A549 (cell line): ENCODE measurements around the gene SLC45A3. TPM values are rescaled to one million over a fixed set of nuclear protein-coding genes. Genes with fewer than 3 reads are reported as not detected.

ENCODE experiments used
- ATAC-seq, 2 experiments: fragments of 200-7000 bp in 1 of 2; fragments of >200 bp in 1 of 2; cut with Nextera tagmentation in 1 of 2; cut with Tn5 transposase in 1 of 2; 3 replicates each; pipeline versions ENCODE4 v1.8.0 to v1.9.1; 2018 to 2020; ENCODE audit warnings: mild to moderate bottlenecking in 1 of 2, moderate library complexity in 1 of 2
- CTCF ChIA-PET: fragments of 300-600 bp; sonication (Branson Sonifier 250); formaldehyde crosslinking; extraction: SDS; loops from one replicate; lab custom pipeline; 2021; ENCODE audit warnings: antibody characterized with exemption, inconsistent platforms; lab: Yijun Ruan, JAX
- POLR2A ChIA-PET: fragments of 350-600 bp; formaldehyde crosslinking; extraction: SDS; loops from one replicate; lab custom pipeline; 2021; ENCODE audit warnings: antibody characterized with exemption, inconsistent platforms; lab: Yijun Ruan, JAX
- DNase-seq, 2 experiments: peaks; one replicate each; pipeline versions ENCODE4 v3.0.0 to v3.0.0-alpha.2; 2011 to 2016; ENCODE audit warnings: low read depth in 1 of 2, low spot score in 1 of 2
- FAIRE-seq: peaks from 2 replicates; lab custom pipeline; 2011; peaks lifted over from hg19 to GRCh38; lab: Jason Lieb, UNC
- H3K27ac ChIP-seq, 2 experiments: fragments of >200 bp; sonication (Bioruptor Twin); formaldehyde crosslinking; 3 replicates each; pipeline ENCODE4 v1.5.1; 2016 to 2017
- H3K4me1 ChIP-seq: fragments of >200 bp; sonication (Bioruptor Twin); formaldehyde crosslinking; 3 replicates; pipeline ENCODE4 v1.6.1; 2016
- H3K4me2 ChIP-seq: fragments of >200 bp; sonication (Bioruptor Twin); formaldehyde crosslinking; 3 replicates; pipeline ENCODE4 v1.6.1; 2016
- H3K4me3 ChIP-seq: fragments of >200 bp; sonication (Bioruptor Twin); formaldehyde crosslinking; 3 replicates; pipeline ENCODE4 v1.5.1; 2016
- H3K9me3 ChIP-seq: fragments of >200 bp; sonication (Bioruptor Twin); formaldehyde crosslinking; 3 replicates; pipeline ENCODE4 v1.6.1; 2016
- BCL3 ChIP-seq: fragments of >200 bp; sonication (Bioruptor Twin); formaldehyde crosslinking; IDR thresholded peaks from 3 replicates; pipeline ENCODE4 v1.6.1; 2016
- CBX8 ChIP-seq: fragments of 200-600 bp; sonication (generic); IDR thresholded peaks from 2 replicates; pipeline ENCODE4 v1.6.1; 2016
- CEBPB ChIP-seq, 2 experiments: fragments of >200 bp in 1 of 2; sonication (Bioruptor Twin) in 1 of 2; formaldehyde crosslinking in 1 of 2; IDR thresholded peaks; 2 replicates each; pipeline ENCODE4 v1.6.1; 2012 to 2016
- CTCF ChIP-seq: fragments of >200 bp; sonication (Bioruptor Twin); formaldehyde crosslinking; IDR thresholded peaks from 3 replicates; pipeline ENCODE4 v1.5.1; 2016
- EHF ChIP-seq: fragments of 250-450 bp; sonication (Bioruptor Pico); IDR thresholded peaks from 2 replicates; pipeline ENCODE4 v1.5.0; 2020; ENCODE audit warnings: mild to moderate bottlenecking
- ESRRA ChIP-seq: fragments of 150-350 bp; IDR thresholded peaks from 2 replicates; pipeline ENCODE4 v1.6.1; 2014; ENCODE audit warnings: mild to moderate bottlenecking, low read length, borderline replicate concordance
- FOSL2 ChIP-seq, 2 experiments: fragments of 450-650 bp in 1 of 2; fragments of >200 bp in 1 of 2; sonication (Bioruptor Twin) in 1 of 2; formaldehyde crosslinking; IDR thresholded peaks; 2 replicates each; pipeline versions ENCODE4 v1.5.0 to v1.6.1; 2016 to 2020; ENCODE audit warnings: mild to moderate bottlenecking in 1 of 2, moderate library complexity in 1 of 2
- FOXS1 ChIP-seq: fragments of 250-450 bp; sonication (Bioruptor Pico); IDR thresholded peaks from 2 replicates; pipeline ENCODE4 v1.5.0; 2020; ENCODE audit warnings: mild to moderate bottlenecking, moderate library complexity
- GATA3 ChIP-seq: IDR thresholded peaks from 2 replicates; pipeline ENCODE4 v1.6.1; 2012; ENCODE audit warnings: borderline replicate concordance
- HOXA7 ChIP-seq: fragments of 250-450 bp; sonication (Bioruptor Pico); IDR thresholded peaks from 2 replicates; pipeline ENCODE4 v1.5.0; 2020; ENCODE audit warnings: mild to moderate bottlenecking, moderate library complexity
- HOXB13 ChIP-seq: fragments of 250-450 bp; sonication (Bioruptor Pico); IDR thresholded peaks from 2 replicates; pipeline ENCODE4 v1.5.0; 2020; ENCODE audit warnings: low read depth, mild to moderate bottlenecking, moderate library complexity
- HOXB5 ChIP-seq: fragments of 250-450 bp; sonication (Bioruptor Pico); IDR thresholded peaks from 2 replicates; pipeline ENCODE4 v1.5.0; 2020; ENCODE audit warnings: mild to moderate bottlenecking, moderate library complexity
- KDM5A ChIP-seq: fragments of 200-600 bp; sonication (generic); IDR thresholded peaks from 2 replicates; pipeline ENCODE4 v1.6.1; 2016; ENCODE audit warnings: antibody characterized with exemption, mild to moderate bottlenecking
- MAX ChIP-seq: IDR thresholded peaks from 2 replicates; pipeline ENCODE4 v1.6.1; 2012
- MYC ChIP-seq: IDR thresholded peaks from 2 replicates; pipeline ENCODE4 v1.6.1; 2012; ENCODE audit warnings: mild to moderate bottlenecking, inconsistent platforms, low read length, improper control_type of control experiment, borderline replicate concordance
- NFE2L2 ChIP-seq: fragments of 150-350 bp; conservative IDR thresholded peaks from 2 replicates; pipeline ENCODE4 v1.6.1; 2014; ENCODE audit warnings: low read length
- NR3C1 ChIP-seq: fragments of >200 bp; sonication (Bioruptor Twin); formaldehyde crosslinking; IDR thresholded peaks from 3 replicates; pipeline ENCODE4 v1.6.1; 2017
- PBX3 ChIP-seq: IDR thresholded peaks from 2 replicates; pipeline ENCODE4 v1.6.1; 2012
- PHF8 ChIP-seq: fragments of 200-600 bp; sonication (generic); IDR thresholded peaks from 2 replicates; pipeline ENCODE4 v1.6.1; 2016; ENCODE audit warnings: low read depth, mild to moderate bottlenecking, antibody characterized with exemption, moderate library complexity, borderline replicate concordance
- POLR2A ChIP-seq: IDR thresholded peaks from 2 replicates; pipeline ENCODE4 v1.6.1; 2012; ENCODE audit warnings: mild to moderate bottlenecking, low read length
- RCOR1 ChIP-seq: fragments of 150-350 bp; IDR thresholded peaks from 2 replicates; pipeline ENCODE4 v1.6.1; 2014; ENCODE audit warnings: antibody characterized with exemption, low read length, low read depth
- SMC3 ChIP-seq: fragments of >200 bp; sonication (Bioruptor Twin); formaldehyde crosslinking; IDR thresholded peaks from 3 replicates; pipeline ENCODE4 v1.6.1; 2018; ENCODE audit warnings: inconsistent platforms
- SREBF2 ChIP-seq: fragments of 450-650 bp; IDR thresholded peaks from 2 replicates; pipeline ENCODE4 v1.6.1; 2014; ENCODE audit warnings: mild to moderate bottlenecking, moderate library complexity
- ZFP36 ChIP-seq: fragments of 450-650 bp; IDR thresholded peaks from 2 replicates; pipeline ENCODE4 v1.6.1; 2014; ENCODE audit warnings: borderline replicate concordance; ENCODE audit not compliant: partially characterized antibody
- ZSCAN20 ChIP-seq: fragments of 250-450 bp; sonication (Bioruptor Pico); IDR thresholded peaks from 2 replicates; pipeline ENCODE4 v1.8.0; 2022; ENCODE audit warnings: mild to moderate bottlenecking, moderate library complexity
- WGBS: methylation state at CpG from one replicate; pipeline ENCODE4 v1.1.6; 2017; ENCODE audit errors: missing lambda C conversion rate; 5-methylcytosine and 5-hydroxymethylcytosine counted together
- polyA plus RNA-seq, 4 experiments: library from polyadenylated mRNA; depleted of rRNA in 3 of 4; stranded (reverse); fragments of >200 nt; fragmentation: RNase III in 1 of 4; extraction: RNeasy Plus Mini Kit Qiagen cat#74134 plus additional on column Dnase treatment in 1 of 4; gene quantifications; 2 replicates in 3 of 4; 3 replicates in 1 of 4; pipeline ENCODE4 v1.2.3, GENCODE V29; 2011 to 2017

The SLC45A3 gene
- polyA plus RNA-seq, 2 of the 4 experiments (the other 2 are of a cell fraction) = 2.8 to 3.4 TPM

GRCh38 chr1:205633421-205633976 lies 46.8 kb downstream of the SLC45A3 start:
- ATAC-seq (no peak), FAIRE-seq (no peak), DNase-seq (no peak)
- Histone ChIP-seq H3K4me1 (peaks cover 15% of the 10 kb centered on the region; the same call in 2 of the 3 replicates), H3K4me2 (no peak overlapping the region), H3K9me3 (no peaks in the 10 kb centered on the region), H3K27ac (no peak overlapping the region), H3K4me3 (no peak overlapping the region)
- TF ChIP-seq GATA3 (no peak), BCL3 (no peak), PBX3 (no peak), RCOR1 (no peak), HOXA7 (CRISPR knock-in tag) (no peak), HOXB13 (no peak)
- POLR2A ChIA-PET = interaction anchor here (1.5 kb wide), 1 partner anchor 8 kb away, joined by 4 read pairs; no protein-coding TSS in a partner anchor
- 87% methylated on average over 6 of the region's 6 CpGs for WGBS
- CTCF ChIA-PET = interaction anchor here (1.1 to 20.8 kb wide), 5 partner anchors 24 to 109 kb away, joined by 3 to 227 read pairs (median 34); no protein-coding TSS in a partner anchor

- H3K4me1 ChIP-seq = peaks cover 15% of the 10 kb centered on the region; the same call in 2 of the 3 replicates
- peak overlapping the region; percentile 99; a peak in 5 of 6 replicates for H3K27ac ChIP-seq
- ChIA-PET POLR2A (interaction anchor here (0.7 to 2.1 kb wide), 10 partner anchors 9 to 104 kb away, joined by 3 to 26 read pairs (median 4); no protein-coding TSS in a partner anchor), CTCF (interaction anchor here (0.7 to 20.8 kb wide), 25 partner anchors 9 to 279 kb away, joined by 3 to 227 read pairs (median 4); no protein-coding TSS in a partner anchor)
- peak overlapping the region; percentile 91 for H3K4me3 ChIP-seq
- peak overlapping the region; percentile 90 for H3K4me2 ChIP-seq
- ATAC-seq (no peak), FAIRE-seq (no peak), DNase-seq (no peak)
- 74% methylated on average over 3 of the region's 3 CpGs for WGBS
- TF ChIP-seq CTCF (no peak), KDM5A (no peak), MAX (no peak), RCOR1 (no peak), NFE2L2 (no peak), HOXA7 (CRISPR knock-in tag) (no peak)
- no peaks in the 10 kb centered on the region for H3K9me3 ChIP-seq
Measured at GRCh38 chr1:205632669-205633169, 47.6 kb downstream of the SLC45A3 start.

GRCh38 chr1:205631768-205632668 lies 48.3 kb downstream of the SLC45A3 start, which contains the start of gene ELK4:
ELK4 (minus strand) TSS chr1:205632011; CDS start chr1:205623882, 8,129 bp downstream.
- peak within 1 kb of the TSS; percentile 91 for H3K4me3 ChIP-seq
- 4% methylated on average over 17 of the region's 83 CpGs for WGBS
- ATAC-seq (peak; percentile 91 to 94), DNase-seq (peak; percentile 94 to 98), FAIRE-seq (no peak)
- POLR2A ChIA-PET = interaction anchor here (0.5 to 2.1 kb wide), 14 partner anchors 10 to 154 kb away, joined by 3 to 26 read pairs (median 4); no protein-coding TSS in a partner anchor
- CTCF ChIA-PET = interaction anchor here (0.7 to 20.8 kb wide), 26 partner anchors 9 to 278 kb away, joined by 3 to 227 read pairs (median 4); no protein-coding TSS in a partner anchor
- peak within 1 kb of the TSS; percentile 99 for H3K27ac ChIP-seq
- H3K9me3 ChIP-seq = no peaks in the 10 kb centered on the region
- H3K4me1 ChIP-seq = peaks cover 15% of the 10 kb centered on the region; the same call in 2 of the 3 replicates
- H3K4me2 ChIP-seq = peak within 1 kb of the TSS; percentile 90
- TF ChIP-seq PHF8 = peak; percentile 40; the same call in 1 of the 2 replicates
- TF ChIP-seq NR3C1 = no peak
- no peak; the same call in 1 of the 2 replicates for TF ChIP-seq HOXB5 (CRISPR knock-in tag)
- TF ChIP-seq CBX8 = no peak
- TF ChIP-seq ZFP36 = no peak
- no peak for TF ChIP-seq ESRRA
- TF ChIP-seq SREBF2 = no peak
- TF ChIP-seq GATA3 = no peak; the same call in 1 of the 2 replicates
- peak; percentile 94 for TF ChIP-seq POLR2A
- TF ChIP-seq ZSCAN20 (CRISPR knock-in tag) = no peak
- no peak for TF ChIP-seq FOXS1 (CRISPR knock-in tag)
- 0 out of 2 replicates have a peak, but pooled peaks have one; percentile 24 for TF ChIP-seq MYC
- peak; percentile 17; the same call in 1 of the 2 replicates for TF ChIP-seq PBX3
- no peak for TF ChIP-seq CEBPB (IDR thresholded peaks at IDR 0.05)
- no peak for TF ChIP-seq FOSL2 (IDR thresholded peaks at IDR 0.05)
- no peak for TF ChIP-seq FOSL2 (CRISPR knock-in tag; IDR thresholded peaks at IDR 0.05)
- TF ChIP-seq EHF (CRISPR knock-in tag) = no peak
- peak; percentile 73 for TF ChIP-seq SMC3
